Measurements from ENCODE around the gene ENG. TPM values are rescaled to one million over a fixed set of nuclear protein-coding genes. Genes with fewer than 3 reads are reported as not detected.

ENG gene
- total RNA-seq, 1 experiment from 2014 or later, result 0.76 TPM

DNA sequence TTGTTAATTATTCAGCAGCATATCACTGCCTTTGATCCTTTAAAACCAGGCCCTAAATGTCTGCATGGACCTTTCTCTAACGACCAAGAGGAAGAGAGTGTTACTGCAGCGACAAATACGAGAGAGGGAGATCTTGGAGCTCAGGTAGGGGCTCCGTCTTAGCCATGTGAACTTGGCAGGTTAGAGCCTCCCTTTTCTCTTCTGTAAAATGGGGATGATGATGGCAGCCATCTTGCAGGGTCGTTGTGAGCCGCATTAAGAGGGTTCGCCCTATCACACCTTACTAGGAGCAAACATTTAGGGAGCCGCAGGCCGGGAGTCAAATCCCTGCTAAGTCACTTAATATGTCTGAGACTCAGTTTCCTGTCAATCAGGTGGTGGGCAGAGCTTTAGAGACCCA, 1.6 kb downstream of the ENG start:
- ChIA-PET POLR2A (no interaction called here), RAD21 (ENCODE audit: low non-redundant PET in 1 of 2, low total read pairs in 2 of 2, uncharacterized antibody in 2 of 2, unreplicated experiment in 2 of 2) (no interaction called here), CTCF (interaction anchor here (1.6 kb wide), 1 partner anchor 17 kb away, joined by 4 read pairs; no protein-coding TSS in a partner anchor)
- intact Hi-C loops (cut with micrococcal nuclease), result no loop called here
- DNase-seq (ENCODE audit: low read depth, low spot score), result no peak
- H3K4me1 ChIP-seq (ENCODE audit: control insufficient read depth in 1 of 2, insufficient read depth in 2 of 2, low read length in 2 of 2), result no peaks in the 10 kb centered on the region
- no peak overlapping the region for H3K9ac ChIP-seq (ENCODE audit: low read length)
- TF ChIP-seq FOSL1 (IDR thresholded peaks at IDR 0.05; ENCODE audit: low read depth), result no peak
- no peak for TF ChIP-seq ZFX (IDR thresholded peaks at IDR 0.05)
- no peak for TF ChIP-seq CBX3 (IDR thresholded peaks at IDR 0.05; ENCODE audit: low read depth)
- TF ChIP-seq, protein P1, sequence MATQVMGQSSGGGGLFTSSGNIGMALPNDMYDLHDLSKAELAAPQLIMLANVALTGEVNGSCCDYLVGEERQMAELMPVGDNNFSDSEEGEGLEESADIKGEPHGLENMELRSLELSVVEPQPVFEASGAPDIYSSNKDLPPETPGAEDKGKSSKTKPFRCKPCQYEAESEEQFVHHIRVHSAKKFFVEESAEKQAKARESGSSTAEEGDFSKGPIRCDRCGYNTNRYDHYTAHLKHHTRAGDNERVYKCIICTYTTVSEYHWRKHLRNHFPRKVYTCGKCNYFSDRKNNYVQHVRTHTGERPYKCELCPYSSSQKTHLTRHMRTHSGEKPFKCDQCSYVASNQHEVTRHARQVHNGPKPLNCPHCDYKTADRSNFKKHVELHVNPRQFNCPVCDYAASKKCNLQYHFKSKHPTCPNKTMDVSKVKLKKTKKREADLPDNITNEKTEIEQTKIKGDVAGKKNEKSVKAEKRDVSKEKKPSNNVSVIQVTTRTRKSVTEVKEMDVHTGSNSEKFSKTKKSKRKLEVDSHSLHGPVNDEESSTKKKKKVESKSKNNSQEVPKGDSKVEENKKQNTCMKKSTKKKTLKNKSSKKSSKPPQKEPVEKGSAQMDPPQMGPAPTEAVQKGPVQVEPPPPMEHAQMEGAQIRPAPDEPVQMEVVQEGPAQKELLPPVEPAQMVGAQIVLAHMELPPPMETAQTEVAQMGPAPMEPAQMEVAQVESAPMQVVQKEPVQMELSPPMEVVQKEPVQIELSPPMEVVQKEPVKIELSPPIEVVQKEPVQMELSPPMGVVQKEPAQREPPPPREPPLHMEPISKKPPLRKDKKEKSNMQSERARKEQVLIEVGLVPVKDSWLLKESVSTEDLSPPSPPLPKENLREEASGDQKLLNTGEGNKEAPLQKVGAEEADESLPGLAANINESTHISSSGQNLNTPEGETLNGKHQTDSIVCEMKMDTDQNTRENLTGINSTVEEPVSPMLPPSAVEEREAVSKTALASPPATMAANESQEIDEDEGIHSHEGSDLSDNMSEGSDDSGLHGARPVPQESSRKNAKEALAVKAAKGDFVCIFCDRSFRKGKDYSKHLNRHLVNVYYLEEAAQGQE (IDR thresholded peaks at IDR 0.05; ENCODE audit: low read depth), result no peak
- no peak for TF ChIP-seq EZH2phosphoT487 (IDR thresholded peaks at IDR 0.05; ENCODE audit: borderline replicate concordance)
- TF ChIP-seq, protein P2, sequence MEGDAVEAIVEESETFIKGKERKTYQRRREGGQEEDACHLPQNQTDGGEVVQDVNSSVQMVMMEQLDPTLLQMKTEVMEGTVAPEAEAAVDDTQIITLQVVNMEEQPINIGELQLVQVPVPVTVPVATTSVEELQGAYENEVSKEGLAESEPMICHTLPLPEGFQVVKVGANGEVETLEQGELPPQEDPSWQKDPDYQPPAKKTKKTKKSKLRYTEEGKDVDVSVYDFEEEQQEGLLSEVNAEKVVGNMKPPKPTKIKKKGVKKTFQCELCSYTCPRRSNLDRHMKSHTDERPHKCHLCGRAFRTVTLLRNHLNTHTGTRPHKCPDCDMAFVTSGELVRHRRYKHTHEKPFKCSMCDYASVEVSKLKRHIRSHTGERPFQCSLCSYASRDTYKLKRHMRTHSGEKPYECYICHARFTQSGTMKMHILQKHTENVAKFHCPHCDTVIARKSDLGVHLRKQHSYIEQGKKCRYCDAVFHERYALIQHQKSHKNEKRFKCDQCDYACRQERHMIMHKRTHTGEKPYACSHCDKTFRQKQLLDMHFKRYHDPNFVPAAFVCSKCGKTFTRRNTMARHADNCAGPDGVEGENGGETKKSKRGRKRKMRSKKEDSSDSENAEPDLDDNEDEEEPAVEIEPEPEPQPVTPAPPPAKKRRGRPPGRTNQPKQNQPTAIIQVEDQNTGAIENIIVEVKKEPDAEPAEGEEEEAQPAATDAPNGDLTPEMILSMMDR (IDR thresholded peaks at IDR 0.05 in 2 of 3, conservative IDR thresholded peaks at IDR 0.05 in 1 of 3; ENCODE audit: borderline replicate concordance in 1 of 3, insufficient read depth in 1 of 3, low read depth in 2 of 3, low read length in 2 of 3), result no peak
- TF ChIP-seq SIN3A (IDR thresholded peaks at IDR 0.05; ENCODE audit: low read depth), result no peak
- TF ChIP-seq POLR2AphosphoS5 (IDR thresholded peaks at IDR 0.05; ENCODE audit: low read depth, low read length), result no peak
- TF ChIP-seq SP1 (IDR thresholded peaks at IDR 0.05; ENCODE audit: low read depth), result no peak
- TF ChIP-seq YY1 (IDR thresholded peaks at IDR 0.05; ENCODE audit: extremely low read depth, insufficient replicate concordance, low read depth, low read length), result no peak
- no peak for TF ChIP-seq RAD21 (IDR thresholded peaks at IDR 0.05; ENCODE audit: low read depth)
- no peak for TF ChIP-seq EGR1 (IDR thresholded peaks at IDR 0.05; ENCODE audit: low read depth)
- TF ChIP-seq, protein P3, sequence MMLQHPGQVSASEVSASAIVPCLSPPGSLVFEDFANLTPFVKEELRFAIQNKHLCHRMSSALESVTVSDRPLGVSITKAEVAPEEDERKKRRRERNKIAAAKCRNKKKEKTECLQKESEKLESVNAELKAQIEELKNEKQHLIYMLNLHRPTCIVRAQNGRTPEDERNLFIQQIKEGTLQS (IDR thresholded peaks at IDR 0.05), result no peak
- TF ChIP-seq POLR2A (IDR thresholded peaks at IDR 0.05; ENCODE audit: borderline replicate concordance, extremely low read depth, insufficient read depth, insufficient read length), result no peak
- no peak for TF ChIP-seq CEBPB (IDR thresholded peaks at IDR 0.05; ENCODE audit: low read depth)
- no peak for TF ChIP-seq EZH2 (IDR thresholded peaks at IDR 0.05)
- TF ChIP-seq, protein P4, sequence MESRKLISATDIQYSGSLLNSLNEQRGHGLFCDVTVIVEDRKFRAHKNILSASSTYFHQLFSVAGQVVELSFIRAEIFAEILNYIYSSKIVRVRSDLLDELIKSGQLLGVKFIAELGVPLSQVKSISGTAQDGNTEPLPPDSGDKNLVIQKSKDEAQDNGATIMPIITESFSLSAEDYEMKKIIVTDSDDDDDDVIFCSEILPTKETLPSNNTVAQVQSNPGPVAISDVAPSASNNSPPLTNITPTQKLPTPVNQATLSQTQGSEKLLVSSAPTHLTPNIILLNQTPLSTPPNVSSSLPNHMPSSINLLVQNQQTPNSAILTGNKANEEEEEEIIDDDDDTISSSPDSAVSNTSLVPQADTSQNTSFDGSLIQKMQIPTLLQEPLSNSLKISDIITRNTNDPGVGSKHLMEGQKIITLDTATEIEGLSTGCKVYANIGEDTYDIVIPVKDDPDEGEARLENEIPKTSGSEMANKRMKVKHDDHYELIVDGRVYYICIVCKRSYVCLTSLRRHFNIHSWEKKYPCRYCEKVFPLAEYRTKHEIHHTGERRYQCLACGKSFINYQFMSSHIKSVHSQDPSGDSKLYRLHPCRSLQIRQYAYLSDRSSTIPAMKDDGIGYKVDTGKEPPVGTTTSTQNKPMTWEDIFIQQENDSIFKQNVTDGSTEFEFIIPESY (IDR thresholded peaks at IDR 0.05; ENCODE audit: extremely low read depth, insufficient replicate concordance, low read length), result no peak
- no peak for TF ChIP-seq JUND (IDR thresholded peaks at IDR 0.05)
- TF ChIP-seq, protein P5, sequence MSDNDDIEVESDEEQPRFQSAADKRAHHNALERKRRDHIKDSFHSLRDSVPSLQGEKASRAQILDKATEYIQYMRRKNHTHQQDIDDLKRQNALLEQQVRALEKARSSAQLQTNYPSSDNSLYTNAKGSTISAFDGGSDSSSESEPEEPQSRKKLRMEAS (IDR thresholded peaks at IDR 0.05), result no peak
- no TSS peak for BruUV-seq (replicated peaks)
- ATAC-seq, result no peak
- H3K27ac ChIP-seq (ENCODE audit: low read depth, low read length), result no peak overlapping the region
- H2AFZ ChIP-seq (ENCODE audit: low read depth, low read length, poor library complexity, severe bottlenecking), result no peak overlapping the region
- H3K79me2 ChIP-seq (ENCODE audit: insufficient read depth, low read length), result no peaks in the 10 kb centered on the region
- no peak overlapping the region for H3K4me3 ChIP-seq (replicated peaks in 1 of 2; ENCODE audit: low read depth in 1 of 2, low read length in 2 of 2)
- peaks cover 3 to 11% of the 10 kb centered on the region in 2 experiments; a peak in 2 of 4 replicates for H3K9me3 ChIP-seq (ENCODE audit: control insufficient read depth in 1 of 2, insufficient read depth in 1 of 2, low read depth in 1 of 2, low read length in 2 of 2)
- H4K20me1 ChIP-seq (ENCODE audit: insufficient read depth), result no peaks in the 10 kb centered on the region
- H3K36me3 ChIP-seq (ENCODE audit: control insufficient read depth in 1 of 2, insufficient read depth in 2 of 2, low read length in 2 of 2), result no peaks in the 10 kb centered on the region
- no peaks in the 10 kb centered on the region for H3K9me2 ChIP-seq (ENCODE audit: insufficient read depth)
- no peaks in the 10 kb centered on the region for H3K27me3 ChIP-seq (ENCODE audit: insufficient read depth, low read length)
- no peak overlapping the region for H3K4me2 ChIP-seq (ENCODE audit: low read length)
